HG02798 (cell line): ENCODE results near the gene FAM237A.
A peak's percentile ranks its signal among the peaks of the same experiment; 100 is the strongest.

Experiments used
- ATAC-seq: cut with Tn5 transposase; IDR thresholded peaks from one replicate; pipeline ENCODE4 v1.9.1; 2021; ENCODE audit warnings: mild to moderate bottlenecking; ENCODE audit not compliant: unreplicated experiment, poor library complexity

FAM237A gene

GRCh38 chr2:206642075-206643025 lies at the start of gene FAM237A:
TSS of gene FAM237A (plus strand) at chr2:206642487. CDS start at chr2:206644237, 1,750 bp downstream.
- peak; percentile 35 for ATAC-seq

- ATAC-seq: no peak
Measured at GRCh38 chr2:206597717-206598218, 44.5 kb upstream of the FAM237A start.

GRCh38 chr2:206603243-206603642 lies 39.0 kb upstream of the FAM237A start:
- ATAC-seq: no peak

GRCh38 chr2:206610451-206610850 lies 31.8 kb upstream of the FAM237A start:
- no peak for ATAC-seq

- ATAC-seq: no peak
Measured at GRCh38 chr2:206611191-206611590, 31.1 kb upstream of the FAM237A start.

GRCh38 chr2:206611736-206612135 lies 30.6 kb upstream of the FAM237A start:
- ATAC-seq: no peak

GRCh38 chr2:206614811-206615210 lies 27.5 kb upstream of the FAM237A start:
- no peak for ATAC-seq

- ATAC-seq: no peak
Measured at GRCh38 chr2:206615417-206616089, 26.7 kb upstream of the FAM237A start.

GRCh38 chr2:206616151-206616550 lies 26.1 kb upstream of the FAM237A start:
- no peak for ATAC-seq

GRCh38 chr2:206619011-206619410 lies 23.3 kb upstream of the FAM237A start:
- ATAC-seq: no peak

GRCh38 chr2:206626108-206626507 lies 16.2 kb upstream of the FAM237A start:
- ATAC-seq: no peak

- no peak for ATAC-seq
Measured at GRCh38 chr2:206627632-206628031, 14.7 kb upstream of the FAM237A start.

- ATAC-seq: no peak
Measured at GRCh38 chr2:206631340-206631739, 10.9 kb upstream of the FAM237A start.

- no peak for ATAC-seq
Measured at GRCh38 chr2:206635015-206635414, 7.3 kb upstream of the FAM237A start.

- no peak for ATAC-seq
Measured at GRCh38 chr2:206639636-206640035, 2.7 kb upstream of the FAM237A start.

GRCh38 chr2:206641226-206641625 lies 1.1 kb upstream of the FAM237A start:
- no peak for ATAC-seq

- no peak for ATAC-seq
Measured at GRCh38 chr2:206647985-206648384, 5.7 kb downstream of the FAM237A start.

- ATAC-seq: no peak
Measured at GRCh38 chr2:206657087-206657486, 14.8 kb downstream of the FAM237A start.

- ATAC-seq: no peak
Measured at GRCh38 chr2:206665251-206665650, 23.0 kb downstream of the FAM237A start.

GRCh38 chr2:206670531-206671319 lies 28.4 kb downstream of the FAM237A start:
- peak; percentile 38 for ATAC-seq
